ENCODE data around the gene GNG11.

The GNG11 gene

GRCh38 chr7:93949423-93949822 is 27.9 kb downstream of the GNG11 start:
- no peak for DNase-seq

- DNase-seq, result no peak
Observed at GRCh38 chr7:93955304-93955703, 33.8 kb downstream of the GNG11 start.

- DNase-seq, result no peak
Observed at GRCh38 chr7:93957767-93958166, 36.2 kb downstream of the GNG11 start.

- DNase-seq, result no peak
Observed at GRCh38 chr7:93958216-93958615, 36.7 kb downstream of the GNG11 start.

- no peak for DNase-seq
Observed at GRCh38 chr7:93958651-93959050, 37.1 kb downstream of the GNG11 start.

- no peak for DNase-seq
Observed at GRCh38 chr7:93960986-93961385, 39.5 kb downstream of the GNG11 start.

- no peak for DNase-seq
Observed at GRCh38 chr7:93964262-93964661, 42.7 kb downstream of the GNG11 start.

- no peak for DNase-seq
Observed at GRCh38 chr7:93964813-93965212, 43.3 kb downstream of the GNG11 start.

GRCh38 chr7:93968911-93969620 is 47.5 kb downstream of the GNG11 start:
- DNase-seq, result no peak

- no peak for DNase-seq
Observed at GRCh38 chr7:93972029-93972725, 50.6 kb downstream of the GNG11 start.

GRCh38 chr7:93973134-93973533 is 51.6 kb downstream of the GNG11 start:
- no peak for DNase-seq

- DNase-seq, result no peak
Observed at GRCh38 chr7:93977211-93977950, 55.8 kb downstream of the GNG11 start.
